ENCODE measurements around the gene SEC14L3. TPM values are rescaled to one million over a fixed set of nuclear protein-coding genes. Genes with fewer than 3 reads are reported as not detected.

Gene SEC14L3
- total RNA-seq, 2 donors from 2014 or later = not detected

- intact Hi-C loops (cut with DNase I) = no loop called here
- ATAC-seq = no peak
- DNase-seq = no peak
Measured at GRCh38 chr22:30411780-30412179, 60.0 kb downstream of the SEC14L3 start.

Other genes with a start within 250 kb of the SEC14L3 start
- 1 to 10 TPM in 1 of 2 donors, under 1 TPM in 1; 0.94 to 7.0 TPM for gene LIF, start 225.3 kb downstream of the SEC14L3 start, total RNA-seq
- 1 to 10 TPM in 1 of 2 donors, under 1 TPM in 1; 0.56 to 1.4 TPM for gene OSM, start 205.2 kb downstream of the SEC14L3 start, total RNA-seq
- 1 to 10 TPM; 7.4 to 9.4 TPM for gene CASTOR1, start 182.5 kb downstream of the SEC14L3 start, total RNA-seq
- 10 to 100 TPM; 11.9 to 12.3 TPM for gene TBC1D10A, start 145.1 kb downstream of the SEC14L3 start, total RNA-seq
- 100 to 1,000 TPM in 1 of 2 donors, 10 to 100 TPM in 1; 94.3 to 105 TPM for gene SF3A1, start 115.1 kb downstream of the SEC14L3 start, total RNA-seq
- under 1 TPM; 0.65 to 0.84 TPM for gene CCDC157, start 115.0 kb downstream of the SEC14L3 start, total RNA-seq
- 10 to 100 TPM in 1 of 2 donors, 1 to 10 TPM in 1; 7.5 to 12.9 TPM for gene RNF215, start 84.6 kb downstream of the SEC14L3 start, total RNA-seq
- 1 to 10 TPM; 2.1 to 5.7 TPM for gene SEC14L2, start 75.0 kb downstream of the SEC14L3 start, total RNA-seq
- gene MTFP1, start 46.2 kb downstream of the SEC14L3 start, total RNA-seq = 10 to 100 TPM; 21.4 to 33.8 TPM
- not detected for gene SEC14L4, start 33.7 kb upstream of the SEC14L3 start, total RNA-seq
- gene SEC14L6, start 74.7 kb upstream of the SEC14L3 start, total RNA-seq = under 1 TPM; 0.08 to 0.56 TPM
- under 1 TPM; 0.29 to 0.39 TPM for gene GAL3ST1, start 102.6 kb upstream of the SEC14L3 start, total RNA-seq
- 10 to 100 TPM; 23.0 to 38.9 TPM for gene PES1, start 119.9 kb upstream of the SEC14L3 start, total RNA-seq
- gene TCN2, start 135.2 kb upstream of the SEC14L3 start, total RNA-seq = 10 to 100 TPM; 20.9 to 21.3 TPM
- 1 to 10 TPM; 2.3 to 5.3 TPM for gene SLC35E4, start 163.8 kb upstream of the SEC14L3 start, total RNA-seq
- gene DUSP18, start 195.9 kb upstream of the SEC14L3 start, total RNA-seq = 1 to 10 TPM; 3.8 to 5.6 TPM
- gene OSBP2, start 222.9 kb upstream of the SEC14L3 start, total RNA-seq = 10 to 100 TPM in 1 of 2 donors, 1 to 10 TPM in 1; 4.9 to 11.6 TPM